Hematopoietic multipotent progenitor cell treated with erythropoietin and hydrocortisone succinate and interleukin-3 and kit ligand, for 4 days (in vitro differentiated cells): Measurements from ENCODE around the gene NCKAP5.

Experiments
- DNase-seq: peaks from one replicate; pipeline ENCODE4 v3.0.0-alpha.2; 2015

NCKAP5 gene

GRCh38 chr2:132780651-132781050 is 787.6 kb downstream of the NCKAP5 start:
- no peak for DNase-seq

- DNase-seq, result no peak
Observed at GRCh38 chr2:132779206-132779721, 789.0 kb downstream of the NCKAP5 start.

- no peak for DNase-seq
Observed at GRCh38 chr2:132776287-132776686, 792.0 kb downstream of the NCKAP5 start.

GRCh38 chr2:132774189-132774588 is 794.1 kb downstream of the NCKAP5 start:
- no peak for DNase-seq

GRCh38 chr2:132773331-132773730 is 794.9 kb downstream of the NCKAP5 start:
- no peak for DNase-seq

GRCh38 chr2:132772340-132772739 is 795.9 kb downstream of the NCKAP5 start:
- DNase-seq, result no peak

- DNase-seq, result peak; percentile 5
Observed at GRCh38 chr2:132766573-132766972, 801.7 kb downstream of the NCKAP5 start.

- DNase-seq, result no peak
Observed at GRCh38 chr2:132761437-132761836, 806.8 kb downstream of the NCKAP5 start.

GRCh38 chr2:132760971-132761370 is 807.3 kb downstream of the NCKAP5 start:
- no peak for DNase-seq

GRCh38 chr2:132760405-132760804 is 807.9 kb downstream of the NCKAP5 start:
- no peak for DNase-seq

GRCh38 chr2:132758995-132759394 is 809.3 kb downstream of the NCKAP5 start:
- no peak for DNase-seq

GRCh38 chr2:132757676-132758075 is 810.6 kb downstream of the NCKAP5 start:
- DNase-seq, result no peak

GRCh38 chr2:132757002-132757589 is 811.2 kb downstream of the NCKAP5 start:
- DNase-seq, result no peak

- no peak for DNase-seq
Observed at GRCh38 chr2:132754867-132755472, 813.3 kb downstream of the NCKAP5 start.

- DNase-seq, result no peak
Observed at GRCh38 chr2:132754392-132754791, 813.9 kb downstream of the NCKAP5 start.

- no peak for DNase-seq
Observed at GRCh38 chr2:132752421-132753206, 815.6 kb downstream of the NCKAP5 start.

- no peak for DNase-seq
Observed at GRCh38 chr2:132751836-132752235, 816.4 kb downstream of the NCKAP5 start.

- DNase-seq, result no peak
Observed at GRCh38 chr2:132750606-132751005, 817.7 kb downstream of the NCKAP5 start.

- no peak for DNase-seq
Observed at GRCh38 chr2:132747046-132747445, 821.2 kb downstream of the NCKAP5 start.

GRCh38 chr2:132741754-132742153 is 826.5 kb downstream of the NCKAP5 start:
- DNase-seq, result no peak

- DNase-seq, result no peak
Observed at GRCh38 chr2:132740081-132740720, 828.1 kb downstream of the NCKAP5 start.

GRCh38 chr2:132738223-132738622 is 830.0 kb downstream of the NCKAP5 start:
- DNase-seq, result no peak

GRCh38 chr2:132736059-132736458 is 832.2 kb downstream of the NCKAP5 start:
- no peak for DNase-seq
